ACHN (cell line): ENCODE data around the gene IMPDH1.

Source experiments
- DNase-seq: peaks from one replicate; pipeline ENCODE4 v3.0.0-alpha.2; 2015
- in situ Hi-C: cut with HindIII; loops from 2 replicates; pipeline ENCODE4 v1.10.0; 2017; ENCODE audit warnings: low sequenced_read_pairs, low pct_ligation_motif_present, low pct_unique_long_range_greater_than_20kb

The IMPDH1 gene

DNA sequence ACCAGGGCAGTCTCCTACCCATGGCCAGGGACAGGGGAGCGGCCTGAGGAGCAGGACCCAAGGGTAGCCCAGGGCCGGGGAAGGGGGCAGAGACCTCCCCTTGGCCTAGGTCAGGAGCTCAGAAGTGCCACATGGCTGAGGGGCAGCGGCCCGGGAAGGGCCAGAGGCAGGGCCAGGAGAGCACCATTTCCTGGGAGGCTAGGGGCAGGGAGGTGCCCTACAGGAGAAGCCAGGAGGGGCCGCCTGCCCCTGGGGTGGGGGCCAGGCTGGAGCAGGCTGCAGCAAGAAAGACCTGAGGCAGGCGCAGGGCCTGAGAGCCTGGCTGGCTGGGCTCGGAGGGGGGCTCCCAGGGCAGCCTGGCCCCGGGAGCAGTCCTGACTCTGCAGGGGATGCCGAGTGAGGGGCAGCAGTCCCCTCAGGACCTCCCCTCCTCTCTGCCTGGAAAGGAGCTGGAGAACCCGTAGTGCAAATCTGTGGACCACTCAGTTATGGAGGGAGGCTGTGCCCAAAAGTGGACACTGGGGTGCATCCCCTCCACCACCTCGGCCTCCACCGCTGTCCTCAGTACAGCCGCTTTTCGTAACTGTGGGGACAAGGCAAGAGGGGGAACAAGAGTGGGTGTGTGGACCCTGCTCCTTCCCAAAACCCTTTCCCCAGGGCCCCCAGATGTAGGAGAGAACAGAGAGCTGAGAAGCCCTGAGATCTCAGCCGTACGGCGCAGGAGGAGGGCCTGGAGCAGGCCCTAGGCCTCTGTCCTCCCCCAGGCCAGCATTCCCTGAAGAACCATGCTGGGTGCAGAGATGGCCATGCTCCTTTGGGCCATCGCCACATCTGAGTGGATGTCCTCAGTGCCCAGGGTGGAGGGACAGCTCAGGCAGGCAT, 17.1 kb downstream of the IMPDH1 start:
- in situ Hi-C loops = no loop called here

DNA sequence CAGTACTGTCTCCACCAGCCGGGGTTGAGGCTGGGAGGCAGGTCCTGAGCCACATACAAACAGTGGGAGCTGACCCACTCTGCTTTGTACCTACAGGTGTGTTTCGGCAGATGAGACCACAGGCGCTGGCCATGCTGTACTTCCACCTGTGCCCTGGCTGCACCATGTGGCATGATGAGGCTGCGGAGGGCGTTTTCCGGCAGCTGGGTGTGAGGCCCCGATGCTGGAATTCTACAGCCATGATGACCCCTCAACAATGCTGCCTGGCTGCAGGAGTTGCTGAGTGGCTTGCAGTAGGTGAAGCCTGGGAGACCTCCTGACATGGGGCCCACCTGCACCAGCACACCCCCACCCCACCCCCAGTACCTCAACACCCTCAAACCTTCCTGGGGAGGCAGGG, 18.0 kb downstream of the IMPDH1 start:
- DNase-seq = no peak
- in situ Hi-C loops = no loop called here

More for the DNA sequence above, 17.1 kb downstream of the IMPDH1 start:
- DNase-seq = no peak

DNA sequence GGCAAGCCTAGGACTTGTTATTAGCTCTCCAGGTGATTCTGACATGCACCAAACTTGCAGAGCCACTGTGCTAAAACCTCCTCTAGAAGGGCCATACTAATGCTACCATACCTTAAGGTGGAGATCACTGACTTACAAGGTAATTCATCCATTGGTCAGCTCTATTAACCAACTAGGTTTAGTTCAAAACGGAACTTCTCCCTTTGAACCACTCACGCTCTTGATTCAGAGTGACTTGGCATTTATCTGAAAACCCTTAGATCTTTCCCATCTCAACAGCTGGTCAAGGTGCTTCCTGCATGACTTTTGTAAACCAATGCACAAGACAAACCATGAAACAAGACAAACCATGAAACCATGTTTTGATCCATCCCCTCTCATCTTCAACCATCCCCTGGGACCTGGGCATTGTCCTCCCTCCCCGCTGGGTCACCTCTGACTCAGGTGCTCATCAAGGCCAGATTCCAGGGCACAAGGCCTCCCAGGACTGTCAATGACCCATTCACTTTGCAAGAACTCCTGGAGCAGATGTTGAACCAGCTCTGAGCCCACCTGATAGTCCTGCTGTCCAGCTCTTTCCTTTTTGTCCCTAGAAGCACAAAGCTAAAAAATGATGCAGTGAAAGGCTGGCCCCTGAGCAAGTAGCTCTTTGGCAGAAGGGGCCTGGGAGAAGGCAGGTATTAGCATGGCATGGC, 18.8 kb downstream of the IMPDH1 start:
- in situ Hi-C loops = no loop called here

DNA sequence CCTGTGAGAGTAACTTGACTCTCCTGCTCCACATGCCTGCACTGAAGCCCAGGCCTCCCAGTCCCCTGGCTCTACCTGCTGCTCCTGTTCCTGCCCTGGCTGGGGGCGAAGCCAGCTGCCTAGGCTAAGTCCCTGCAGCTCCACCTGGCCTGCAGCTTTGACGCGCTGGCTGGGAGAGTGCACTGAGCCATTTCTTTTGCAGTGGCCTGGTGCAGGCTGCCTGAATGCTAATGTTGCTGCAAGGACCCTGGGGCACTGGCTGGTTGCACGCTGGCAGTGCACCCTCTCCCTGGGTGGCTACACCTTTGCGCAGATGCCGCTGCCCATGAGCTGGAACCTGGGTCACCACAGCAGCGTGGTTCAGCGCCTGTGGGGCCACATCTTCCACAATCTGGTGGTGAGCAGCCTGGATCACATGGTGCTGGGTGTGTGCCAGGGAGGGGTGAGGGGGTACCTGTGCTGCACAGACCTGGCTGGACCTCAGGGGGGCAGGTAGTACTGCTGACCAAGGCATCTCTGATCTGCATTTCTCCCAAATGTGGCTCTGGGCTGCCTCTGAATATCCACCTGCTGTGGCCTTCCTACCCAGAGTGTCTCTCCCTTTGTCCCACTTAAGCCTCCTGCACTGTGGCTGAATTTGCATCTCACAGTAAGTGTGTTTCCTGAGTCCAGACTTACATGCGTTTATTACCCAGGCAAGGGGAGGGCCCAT, 20.0 kb downstream of the IMPDH1 start:
- DNase-seq = no peak
- in situ Hi-C loops = no loop called here

More for the DNA sequence above, 18.8 kb downstream of the IMPDH1 start:
- DNase-seq = no peak

DNA sequence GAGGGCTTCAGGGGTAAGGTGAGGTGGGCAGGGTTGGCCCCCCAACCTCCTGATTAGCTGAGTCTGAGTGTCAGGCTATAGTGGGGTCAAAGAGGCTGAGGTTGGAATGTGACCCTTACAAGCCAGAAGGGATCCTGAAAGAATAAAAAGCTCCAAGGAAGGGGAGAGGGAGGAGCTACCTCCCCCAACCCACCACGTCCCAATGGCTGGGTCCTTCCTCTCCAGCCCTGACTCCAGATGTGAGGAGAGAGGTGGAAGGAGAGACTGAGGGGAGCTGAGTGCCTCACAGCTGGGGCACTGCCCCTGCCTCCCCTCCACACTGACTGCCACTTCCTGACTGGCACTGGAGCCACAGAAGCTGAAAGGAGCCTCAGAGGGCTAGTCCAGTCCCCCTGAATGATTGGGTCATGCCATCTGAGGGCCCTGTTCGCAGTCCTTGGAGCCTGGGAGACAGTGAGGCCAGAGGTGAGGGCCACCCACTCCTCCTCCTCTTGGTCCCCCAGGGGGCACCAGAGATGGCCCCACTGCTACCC, 20.6 kb downstream of the IMPDH1 start:
- in situ Hi-C loops = no loop called here
- DNase-seq = no peak

DNA sequence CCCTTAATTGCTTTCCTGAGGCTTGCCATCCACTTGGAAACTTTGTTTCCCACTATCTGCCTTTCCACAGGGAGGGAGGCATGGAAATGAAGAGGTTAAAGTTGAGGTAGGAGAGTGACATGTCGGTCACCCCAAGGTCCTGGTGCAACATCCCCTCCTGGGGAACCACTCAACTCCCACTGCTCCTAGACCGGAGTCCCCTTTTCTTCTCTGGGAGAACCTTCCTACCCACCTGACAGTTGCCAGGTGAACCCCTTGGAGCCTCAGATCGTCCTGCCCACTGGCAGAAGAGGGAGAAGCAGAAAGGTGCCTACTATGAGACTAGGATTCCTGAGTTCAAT, 21.7 kb downstream of the IMPDH1 start:
- in situ Hi-C loops = no loop called here
- DNase-seq = no peak

DNA sequence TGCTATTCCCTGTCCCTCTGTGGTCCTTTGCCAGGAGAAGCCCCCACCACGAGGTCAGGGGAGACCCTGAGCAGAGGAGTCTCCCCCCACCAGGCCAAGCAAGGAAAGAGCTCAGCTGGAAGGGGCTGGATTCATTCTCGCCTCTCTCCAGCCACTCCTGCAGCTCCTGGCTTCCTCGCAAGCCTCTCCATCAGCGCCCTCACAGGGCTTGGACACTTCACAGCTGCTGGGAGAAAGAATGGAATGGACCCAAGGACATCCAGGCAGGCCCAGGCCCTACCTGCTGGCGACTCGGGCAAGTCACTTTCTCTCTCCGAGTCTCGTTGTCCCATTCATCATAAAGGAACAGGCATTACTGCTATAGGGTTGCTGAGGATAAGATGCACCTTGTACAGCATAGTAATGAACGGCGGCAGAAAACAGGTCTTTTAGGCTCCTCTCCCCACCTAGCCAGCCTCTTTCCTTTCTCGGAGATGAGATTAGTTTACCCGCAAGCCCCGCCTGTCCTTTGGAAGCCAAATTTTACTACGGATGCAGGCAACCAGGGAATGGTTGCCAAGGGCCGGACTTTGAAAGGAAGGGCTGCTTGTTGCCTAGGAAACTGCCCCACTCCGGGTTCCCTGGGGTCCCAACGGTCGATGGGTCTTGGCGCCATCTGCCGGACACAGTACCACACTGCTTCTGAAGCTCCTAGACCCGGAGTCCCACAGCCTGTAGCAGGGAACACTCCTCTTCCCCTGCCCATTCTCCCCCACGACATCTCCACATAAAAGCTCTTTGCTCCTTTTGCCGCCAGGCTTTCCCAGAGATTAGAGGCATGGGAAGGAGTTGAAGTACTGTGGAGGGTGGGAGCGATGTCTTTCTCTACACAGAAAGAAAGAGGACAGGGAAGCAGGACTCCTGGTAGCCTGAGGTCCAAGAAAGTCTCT, 22.3 kb downstream of the IMPDH1 start:
- peak; percentile 70 for DNase-seq
- in situ Hi-C loops = no loop called here

DNA sequence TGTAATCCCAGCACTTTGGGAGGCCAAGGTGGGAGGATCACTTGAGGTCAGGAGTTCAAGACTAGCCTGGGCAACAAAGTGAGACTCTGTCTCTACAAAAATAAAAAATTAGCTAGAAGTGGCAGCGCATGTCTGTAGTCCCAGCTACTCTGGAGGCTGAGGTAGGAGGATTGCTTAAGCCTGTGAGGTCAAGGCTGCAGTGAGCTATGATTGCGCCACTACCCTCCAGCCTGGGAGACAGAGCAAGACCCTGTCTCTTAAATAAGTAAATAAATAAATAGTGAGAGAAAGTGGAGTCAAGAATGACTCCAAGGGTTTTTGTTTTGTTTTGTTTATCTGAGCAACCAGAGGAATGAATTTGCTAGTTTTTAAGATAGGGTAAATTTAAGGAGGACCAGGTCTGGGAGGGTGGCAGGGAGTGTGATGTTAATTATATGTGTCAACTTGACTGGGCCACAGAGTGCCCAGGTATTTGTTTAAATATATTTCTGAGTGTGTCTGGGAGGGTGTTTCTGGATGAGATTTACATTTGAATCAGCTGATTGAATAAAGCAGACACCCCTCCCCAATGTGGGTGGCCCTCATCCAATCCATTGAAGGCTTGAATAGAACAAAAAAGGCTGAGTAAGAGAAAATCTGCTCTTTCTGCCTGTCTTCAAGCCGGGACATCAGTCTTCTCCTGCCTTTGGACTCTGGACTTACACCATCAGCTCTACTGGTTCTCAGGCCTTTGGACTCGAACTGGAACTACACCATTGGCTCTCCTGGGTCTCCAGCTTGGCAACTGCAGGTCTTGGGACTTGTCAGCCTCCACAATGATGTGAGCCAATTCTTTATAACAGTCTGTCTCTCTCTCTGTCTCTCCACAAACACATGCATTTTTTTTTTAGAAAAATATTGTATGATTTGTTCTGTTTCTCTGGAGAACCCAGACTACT, 23.5 kb downstream of the IMPDH1 start:
- in situ Hi-C loops = no loop called here
- no peak for DNase-seq

DNA sequence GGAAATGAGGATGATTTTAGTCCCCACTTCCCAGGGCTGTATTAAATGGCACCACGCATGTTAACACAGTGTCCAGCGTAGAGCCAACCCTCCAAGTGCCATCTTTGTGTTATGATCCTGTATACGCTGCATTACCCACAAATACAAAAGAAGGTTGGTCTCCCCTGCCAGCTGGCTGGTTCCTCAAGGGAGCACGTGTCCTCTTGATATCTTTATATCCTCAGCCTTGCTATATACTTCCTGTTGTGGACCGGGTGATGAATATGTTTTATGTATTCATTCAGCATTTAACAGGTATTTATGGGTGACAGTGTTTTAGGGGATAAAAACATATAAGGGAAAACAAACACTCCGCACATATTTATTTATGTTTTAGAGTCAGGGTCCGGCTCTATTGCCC, 25.1 kb downstream of the IMPDH1 start:
- DNase-seq = no peak
- in situ Hi-C loops = no loop called here

DNA sequence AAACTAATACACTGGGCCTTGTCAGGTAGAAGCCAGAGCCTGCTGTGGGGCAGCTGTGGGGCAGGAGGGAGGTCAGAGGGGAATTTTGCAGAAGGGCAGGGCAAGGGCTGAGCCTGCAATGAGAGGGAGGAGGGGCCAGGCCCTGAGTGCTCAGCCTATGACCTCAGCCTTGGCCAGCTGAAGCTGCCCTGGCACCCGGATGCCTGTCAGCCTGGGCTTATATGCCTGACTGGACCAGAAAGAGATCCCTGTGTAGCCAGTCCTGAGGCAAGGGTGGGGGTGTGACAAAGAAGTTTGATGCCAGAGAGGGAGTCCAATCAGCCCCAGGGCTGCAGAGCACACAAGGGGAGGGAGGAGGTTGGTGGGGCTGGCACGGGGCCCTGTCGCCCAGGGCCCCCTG, 26.0 kb downstream of the IMPDH1 start:
- in situ Hi-C loops = no loop called here
- DNase-seq = no peak

DNA sequence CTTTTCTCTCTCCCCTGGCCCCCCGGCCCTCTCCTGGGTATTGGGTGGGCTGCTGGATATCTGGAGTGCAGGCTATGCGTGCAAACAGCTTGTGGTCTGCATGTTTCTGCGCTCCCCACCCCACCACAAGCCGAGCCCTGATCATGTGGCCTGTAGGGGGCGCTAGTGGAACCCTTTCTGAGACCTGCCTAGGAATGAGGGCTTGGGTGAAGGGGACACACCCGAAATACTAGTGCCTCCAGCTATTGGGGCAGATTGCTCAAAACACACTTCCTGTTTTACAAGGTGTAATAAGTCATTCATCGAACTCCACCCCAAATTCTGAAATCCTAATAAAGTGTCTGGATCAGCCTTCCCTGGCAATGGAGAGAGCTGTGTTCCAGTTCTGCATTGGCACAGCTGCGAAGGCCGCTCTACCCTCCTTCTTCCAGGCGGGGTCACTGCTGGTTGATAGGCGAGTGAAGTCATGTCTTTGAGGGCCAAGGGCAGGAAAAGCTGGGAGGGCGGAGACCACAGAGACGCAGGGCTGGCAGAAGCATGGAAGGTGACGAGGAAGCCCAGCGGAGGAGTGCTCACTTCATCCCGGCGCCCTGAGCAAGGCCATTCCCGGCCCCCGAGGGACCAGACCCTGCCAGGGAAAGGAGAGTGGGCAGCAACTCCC, 28.5 kb downstream of the IMPDH1 start:
- peak; percentile 41 for DNase-seq
- in situ Hi-C loops = no loop called here

DNA sequence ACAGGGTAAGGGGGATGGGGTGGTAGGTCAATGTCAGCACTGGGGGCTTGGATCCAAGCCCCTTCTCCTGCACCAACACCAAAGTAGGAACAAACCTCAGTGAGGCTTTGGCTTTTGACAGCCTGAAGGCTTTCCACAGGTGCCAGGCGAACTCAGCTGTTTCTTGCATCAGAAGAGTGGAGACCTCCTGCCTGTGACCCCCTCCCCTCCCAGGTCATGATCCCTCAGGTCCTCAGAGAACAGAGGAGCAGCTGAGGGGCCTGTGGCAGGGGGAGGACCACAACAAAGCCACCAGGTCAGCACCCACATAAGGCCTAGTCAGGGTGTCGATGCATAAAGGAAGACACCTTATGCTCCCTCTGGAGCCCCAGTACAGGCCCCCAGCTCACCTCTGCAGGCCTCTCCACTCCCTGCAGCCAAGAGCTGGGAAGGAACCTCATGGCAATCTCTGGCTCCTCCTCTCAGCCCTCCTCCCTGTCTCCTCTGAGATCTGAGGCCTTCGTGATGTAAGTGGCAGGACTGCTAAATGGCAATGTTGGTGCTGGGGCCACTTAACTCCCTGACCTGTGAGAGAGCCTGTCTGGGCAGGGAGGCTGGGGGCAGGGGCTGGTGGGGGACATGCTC, 29.2 kb downstream of the IMPDH1 start:
- in situ Hi-C loops = no loop called here
- DNase-seq = no peak

DNA sequence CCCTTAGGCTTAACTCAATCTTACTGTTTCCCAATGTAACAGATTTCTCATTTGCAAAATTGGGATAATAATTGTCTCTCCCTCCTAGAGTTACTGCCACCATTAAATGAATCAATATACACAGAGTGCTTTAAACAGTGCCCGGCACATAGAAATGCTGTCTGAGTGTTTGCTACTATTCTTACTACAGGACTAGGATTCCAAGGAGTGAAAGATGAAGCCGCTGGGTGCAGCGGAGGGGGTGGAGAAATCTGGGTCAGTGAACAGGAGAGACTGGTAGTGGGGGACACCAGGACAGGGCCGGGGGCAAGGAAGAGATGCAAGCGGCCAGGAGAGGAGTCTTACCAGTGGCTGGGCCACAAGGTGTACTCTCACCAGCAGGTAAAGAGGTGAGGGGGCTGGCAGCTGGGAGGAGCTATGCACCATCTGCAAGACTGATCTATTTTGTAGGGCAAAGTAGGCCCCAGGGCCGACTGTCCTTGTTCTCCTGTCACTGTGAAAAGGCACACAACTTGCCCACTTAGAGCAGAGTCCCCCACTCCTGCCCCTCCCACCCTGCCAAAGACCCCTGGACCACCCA, 29.8 kb downstream of the IMPDH1 start:
- in situ Hi-C loops = no loop called here
- no peak for DNase-seq

DNA sequence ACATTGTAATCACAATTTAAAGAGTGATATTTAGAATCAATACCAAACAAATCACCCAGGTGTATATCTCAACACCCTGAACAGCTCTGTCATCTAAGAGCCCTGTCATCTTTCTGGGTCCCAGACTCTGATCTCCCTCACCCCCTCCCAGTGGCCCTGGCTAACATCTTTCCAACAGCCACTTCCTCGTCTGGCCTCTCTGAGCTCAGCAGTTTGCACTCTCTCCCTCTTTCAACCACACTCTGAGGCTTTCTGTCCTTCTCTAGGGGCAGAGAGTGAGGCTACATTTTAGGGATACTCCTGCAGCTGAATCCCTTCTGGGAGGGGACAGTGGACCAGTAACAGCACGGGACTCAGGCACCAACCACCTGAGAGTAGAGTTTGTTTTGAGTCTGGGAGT, 31.1 kb downstream of the IMPDH1 start:
- DNase-seq = no peak
- in situ Hi-C loops = no loop called here

DNA sequence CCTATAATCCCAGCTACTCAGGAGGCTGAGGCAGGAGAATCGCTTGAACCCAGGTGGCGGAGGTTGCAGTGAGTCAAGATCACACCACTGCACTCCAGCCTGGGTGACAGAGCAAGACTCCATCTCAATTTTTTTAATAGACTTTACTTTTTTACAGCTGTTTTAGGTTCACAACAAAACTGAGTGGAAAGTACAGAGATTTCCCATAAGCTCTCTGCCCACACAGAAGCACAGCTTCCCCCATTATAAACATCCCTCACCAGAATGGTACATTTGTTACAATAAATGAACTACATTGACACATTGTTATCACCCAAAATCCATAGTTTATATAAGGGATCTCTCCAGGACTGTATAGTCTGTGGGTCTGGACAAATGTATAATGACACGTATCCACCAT, 33.7 kb downstream of the IMPDH1 start:
- in situ Hi-C loops = no loop called here
- no peak for DNase-seq

DNA sequence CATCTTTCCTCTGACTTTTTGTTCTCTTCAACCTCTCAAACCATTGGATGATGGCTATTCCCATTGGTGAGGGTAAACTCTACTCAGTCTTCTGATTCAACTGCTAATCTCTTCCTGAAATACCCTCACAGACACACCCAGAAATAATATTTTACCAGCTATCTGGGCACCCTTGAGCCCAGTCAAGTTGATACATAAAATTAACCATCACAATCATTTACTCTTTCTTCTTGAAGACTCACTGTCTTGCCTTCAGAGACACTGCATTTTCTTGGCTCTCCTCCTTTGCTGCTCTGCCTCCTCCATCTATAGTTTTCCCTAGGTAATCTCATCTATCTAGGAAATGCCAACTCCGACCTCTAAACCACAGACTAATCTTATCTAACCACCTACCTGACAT, 35.7 kb downstream of the IMPDH1 start:
- in situ Hi-C loops = no loop called here
- no peak for DNase-seq
